NCI-H128 (cell line): ENCODE measurements around the gene TENM3.

Experiments used
- DNase-seq: peaks from one replicate; lab custom pipeline; 2025; ENCODE audit not compliant: unreplicated experiment; lab: John Stamatoyannopoulos, UW

TENM3 gene

GRCh38 chr4:182495645-182496385 lies 252.6 kb downstream of the TENM3 start:
- DNase-seq: no peak

DNA sequence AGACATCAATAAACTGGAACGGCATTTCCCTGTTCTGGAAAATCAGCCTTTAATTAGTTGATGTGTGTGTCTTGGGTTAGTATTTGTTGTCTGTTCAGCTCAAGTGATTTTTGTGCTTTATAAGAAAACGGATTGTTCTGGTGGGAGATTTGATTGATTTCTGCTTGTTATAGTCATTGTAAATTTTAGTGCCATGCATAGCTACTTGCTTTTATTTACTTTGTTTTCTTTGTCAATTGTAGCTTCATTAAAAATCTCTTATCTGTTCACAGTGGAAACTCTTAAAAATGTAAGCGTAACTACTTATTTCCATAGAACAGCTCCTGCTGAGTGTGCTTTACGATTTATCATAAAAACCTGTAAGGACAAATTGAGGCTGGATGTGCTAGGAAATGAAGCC lies 253.2 kb downstream of the TENM3 start:
- no peak for DNase-seq

- no peak for DNase-seq
These were observed 258.9 kb downstream of the TENM3 start for GRCh38 chr4:182502064-182502463.

- no peak for DNase-seq
These were observed 261.3 kb downstream of the TENM3 start for GRCh38 chr4:182504463-182504862.

DNA sequence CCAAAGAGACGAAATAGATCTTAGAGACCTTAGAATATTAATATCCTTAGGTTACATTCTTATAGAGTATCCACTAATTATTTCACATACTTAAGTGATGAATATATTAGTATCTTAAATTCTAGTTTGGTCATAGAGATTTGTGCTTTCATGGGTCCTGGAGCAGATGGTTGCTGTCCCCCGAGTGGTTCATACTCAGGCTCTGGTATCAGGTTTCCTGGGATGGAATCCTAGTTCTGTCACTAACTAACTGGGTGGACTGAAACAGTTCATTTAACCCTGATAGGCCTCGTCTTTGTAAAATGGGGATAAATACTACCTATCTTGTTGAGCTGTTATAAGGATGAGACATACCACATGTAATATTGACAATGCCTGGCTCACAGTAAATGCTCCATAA lies 264.6 kb downstream of the TENM3 start:
- no peak for DNase-seq

DNA sequence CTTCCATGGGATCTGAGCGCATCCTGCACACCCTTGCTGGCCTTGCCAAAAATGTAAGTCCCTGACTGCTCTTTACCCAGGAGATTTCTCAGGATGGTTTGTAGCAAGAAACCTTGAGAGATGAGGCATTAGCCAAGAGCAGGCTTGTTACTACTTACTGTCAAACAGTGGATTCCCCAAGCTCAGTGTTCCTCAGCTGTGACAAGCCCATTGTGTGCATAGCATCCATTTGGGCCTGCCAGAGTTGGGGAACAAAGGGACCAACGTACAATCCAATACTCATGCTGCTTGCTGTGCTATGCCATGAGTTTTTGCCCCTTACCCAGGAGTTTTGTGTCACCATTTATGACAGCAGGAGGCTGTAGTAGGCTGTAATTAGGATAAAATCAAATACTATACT lies 267.6 kb downstream of the TENM3 start:
- no peak for DNase-seq

DNA sequence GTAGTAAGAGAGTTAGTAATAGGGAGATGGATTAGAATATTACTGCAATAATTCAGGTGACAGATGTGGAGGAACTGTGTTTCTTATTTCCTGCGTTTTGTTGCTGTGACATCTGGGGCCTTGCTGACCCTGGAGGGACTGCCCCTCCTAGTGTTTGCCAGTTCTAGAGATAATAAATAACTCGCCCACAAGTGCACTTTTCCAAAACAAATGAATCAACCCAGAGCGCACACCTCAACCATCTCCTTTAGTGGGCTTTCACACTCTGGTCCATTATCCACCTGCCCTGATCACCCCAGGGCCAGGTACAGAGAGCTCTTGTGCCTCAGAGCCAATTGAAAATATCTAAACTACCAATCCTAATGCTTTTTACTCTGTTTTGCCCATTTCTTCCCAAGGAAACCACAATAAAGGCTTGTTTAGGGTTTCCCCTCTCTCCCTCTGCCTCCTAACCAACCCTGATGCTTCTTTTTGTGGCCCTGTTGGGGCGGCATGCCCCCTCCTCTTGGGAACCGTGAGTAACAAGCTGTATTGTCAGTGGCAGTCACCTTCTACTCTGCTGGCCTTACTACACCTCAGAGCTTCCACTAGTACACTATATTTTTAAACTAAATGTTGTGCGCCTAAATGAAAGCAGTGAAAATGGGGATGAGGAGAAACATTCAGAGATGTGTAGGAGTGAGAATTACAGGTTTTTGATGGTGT lies 270.5 kb downstream of the TENM3 start:
- no peak for DNase-seq

GRCh38 chr4:182518421-182518820 lies 275.2 kb downstream of the TENM3 start:
- DNase-seq: no peak

DNA sequence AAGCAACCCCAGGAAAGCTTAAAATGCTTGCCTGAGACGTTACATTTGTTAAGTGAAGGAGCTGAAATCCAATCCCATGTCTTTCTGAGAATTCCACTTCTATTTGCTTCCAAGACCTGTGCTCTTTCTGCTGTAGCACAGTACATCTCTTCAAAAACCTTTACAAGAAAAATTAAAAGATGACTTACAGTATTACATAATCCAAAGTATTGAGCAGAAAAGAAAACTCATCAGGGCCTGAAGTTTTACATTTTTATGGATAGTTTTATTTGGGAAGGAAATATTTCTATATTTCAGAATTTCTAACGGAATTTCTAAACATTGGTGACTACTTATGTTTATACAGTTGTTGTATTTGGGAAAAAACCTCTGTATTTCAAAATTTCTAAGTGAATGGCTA lies 276.3 kb downstream of the TENM3 start:
- DNase-seq: no peak

DNA sequence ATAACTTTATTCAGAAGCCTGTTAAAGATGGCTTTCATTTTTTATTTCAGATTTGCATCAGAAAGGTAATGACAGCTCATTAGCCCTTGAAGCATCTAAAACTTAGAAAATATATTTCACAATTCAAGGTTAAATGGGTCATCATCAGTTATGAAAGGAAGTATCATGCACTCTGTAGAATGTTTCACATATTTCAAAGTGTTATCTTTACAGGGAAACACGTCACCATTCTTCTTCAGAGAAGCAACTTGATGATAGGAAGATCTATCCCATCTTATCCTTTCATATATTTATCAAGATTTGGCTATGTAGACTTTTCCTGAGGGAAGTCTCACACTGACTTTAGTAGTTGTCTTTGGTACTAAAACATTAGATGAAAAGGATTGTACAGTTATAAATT lies 277.8 kb downstream of the TENM3 start:
- no peak for DNase-seq

GRCh38 chr4:182528819-182529218 lies 285.6 kb downstream of the TENM3 start:
- no peak for DNase-seq

DNA sequence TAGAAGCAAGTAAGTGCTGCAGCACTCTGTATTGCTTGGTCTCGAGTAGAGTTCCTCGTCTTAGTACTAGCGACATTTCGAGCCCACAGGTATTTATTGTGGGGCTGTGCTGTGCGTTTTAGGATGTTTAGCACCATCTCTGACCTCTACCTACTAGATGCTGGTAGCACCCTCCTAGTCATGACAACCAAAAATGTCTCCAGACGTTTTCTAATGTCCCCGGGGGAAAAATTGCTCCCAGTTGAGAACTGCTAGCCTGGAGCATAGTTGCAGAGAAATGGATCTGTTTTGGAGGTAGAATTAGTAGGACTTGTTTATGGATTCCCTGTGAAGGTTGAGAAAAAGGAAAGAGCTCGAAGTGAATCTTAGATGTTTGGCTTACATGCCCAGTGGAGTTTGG lies 287.2 kb downstream of the TENM3 start:
- no peak for DNase-seq

DNA sequence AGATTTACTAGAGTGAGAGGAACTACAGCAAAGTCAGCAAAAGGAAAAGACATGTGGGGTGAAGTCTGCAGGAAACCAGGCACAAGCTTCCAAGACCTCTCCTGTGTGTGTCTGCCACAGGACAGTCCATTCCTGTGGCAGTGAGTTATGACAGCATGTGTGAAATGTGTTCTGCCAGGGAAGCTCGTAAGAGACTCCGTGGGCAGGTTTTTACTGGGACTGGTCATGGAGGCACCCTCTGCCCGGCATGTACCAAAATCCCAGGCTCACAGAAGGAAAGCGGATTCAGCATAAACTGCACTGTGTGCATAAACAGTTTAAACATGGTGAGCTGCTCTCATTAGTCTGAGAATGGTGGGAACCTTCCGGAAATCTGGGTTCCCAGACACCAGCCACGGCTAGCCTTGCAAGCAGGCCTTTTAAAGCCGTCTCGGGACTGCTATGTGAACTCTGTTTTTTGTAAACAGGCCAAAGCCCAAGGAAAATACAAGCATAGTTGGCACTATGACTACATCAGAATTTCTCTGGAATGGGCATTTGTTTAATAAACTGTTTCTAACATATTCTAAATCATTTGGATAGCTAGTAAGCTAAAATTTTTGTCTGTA lies 288.5 kb downstream of the TENM3 start:
- DNase-seq: no peak

GRCh38 chr4:182532441-182532840 lies 289.2 kb downstream of the TENM3 start:
- DNase-seq: no peak

DNA sequence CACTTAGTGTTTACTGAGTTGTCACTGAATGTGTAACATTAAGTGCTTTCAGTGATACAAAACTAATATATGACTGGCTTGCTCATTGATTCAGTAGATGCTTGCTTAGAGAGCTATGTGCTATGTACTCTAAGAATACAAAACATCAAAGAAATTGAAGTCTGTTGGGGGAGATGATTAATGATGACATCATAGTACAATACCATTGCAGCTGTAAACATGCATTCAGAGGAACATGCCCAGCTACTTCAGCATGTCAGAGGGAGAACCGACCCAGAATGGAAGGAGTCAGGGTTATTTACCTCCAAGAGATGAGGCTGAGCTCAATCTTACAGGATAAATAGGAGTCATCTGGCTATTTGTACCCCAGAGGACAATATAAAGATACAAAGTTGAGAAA lies 290.8 kb downstream of the TENM3 start:
- no peak for DNase-seq

- no peak for DNase-seq
These were observed 293.1 kb downstream of the TENM3 start for GRCh38 chr4:182536221-182536811.

DNA sequence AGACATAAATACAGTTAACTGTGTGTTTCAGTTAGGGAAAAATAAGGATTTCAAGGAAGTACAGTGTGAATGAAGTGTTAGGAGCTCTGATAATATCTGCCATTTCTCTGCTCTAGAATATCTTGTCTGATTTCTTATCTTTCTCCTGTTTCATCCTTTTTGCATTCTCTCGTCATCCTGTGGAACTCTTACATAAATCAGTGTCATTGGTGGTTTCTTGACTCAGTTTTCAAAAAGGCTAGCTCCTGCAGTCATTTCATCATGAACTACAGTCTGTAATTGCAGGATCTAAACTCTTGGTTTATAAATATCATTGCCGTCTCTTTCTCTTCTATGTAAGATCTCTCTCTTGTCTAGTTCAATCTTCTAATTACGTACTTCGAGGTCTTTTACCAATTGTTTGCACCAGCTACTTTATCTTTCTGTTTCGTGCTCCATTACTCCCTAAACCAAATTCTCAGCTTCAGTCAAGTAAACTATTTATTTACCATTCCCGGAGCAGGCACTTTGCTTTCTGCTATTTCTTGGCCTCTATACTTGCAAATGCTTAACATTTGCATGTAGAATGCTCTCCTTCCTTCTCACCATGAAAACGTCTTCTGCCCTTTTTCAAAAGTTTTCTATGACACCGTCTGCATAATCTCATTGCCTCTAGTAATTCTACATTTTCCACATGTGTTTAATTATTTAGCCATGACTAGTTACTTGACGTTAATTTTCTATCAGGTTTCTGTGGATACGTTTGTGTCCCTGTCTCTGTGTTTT lies 294.0 kb downstream of the TENM3 start:
- DNase-seq: no peak

DNA sequence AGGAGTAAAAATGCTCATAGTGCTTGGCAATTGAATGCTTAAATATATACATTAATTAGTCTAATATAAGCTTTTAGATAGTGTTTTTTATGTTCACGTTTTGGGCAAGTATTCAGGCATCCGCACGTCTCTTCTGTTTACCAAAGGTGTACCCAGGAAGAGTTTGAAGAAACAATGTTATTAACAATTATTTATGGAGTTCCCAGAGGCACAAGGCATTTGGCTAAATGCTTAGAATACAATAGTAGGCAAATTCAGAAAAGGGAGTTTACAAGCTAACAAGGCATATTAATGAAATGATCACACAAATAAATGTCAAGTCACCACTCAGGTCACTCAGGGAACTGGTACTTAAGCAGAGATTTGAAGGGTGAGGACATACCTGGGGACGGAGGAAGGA lies 294.8 kb downstream of the TENM3 start:
- DNase-seq: no peak

DNA sequence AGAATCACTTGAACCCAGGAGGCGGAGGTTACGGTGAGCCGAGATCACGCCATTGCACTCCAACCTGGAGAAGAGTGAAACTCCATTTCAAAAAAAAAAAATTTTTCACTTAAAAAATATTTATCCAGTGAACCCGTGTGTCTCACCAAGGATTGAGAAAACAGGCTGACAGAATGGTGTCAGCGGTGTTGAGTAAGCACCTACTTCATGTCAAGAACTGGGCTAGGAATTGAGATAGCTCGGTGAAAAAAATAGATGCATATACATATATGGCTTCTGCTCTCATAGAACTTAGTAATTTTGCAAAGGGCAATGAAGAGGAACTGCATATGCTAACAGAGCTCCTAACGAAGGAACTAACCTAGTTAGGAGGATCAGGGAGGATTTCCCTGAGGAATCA lies 297.3 kb downstream of the TENM3 start:
- DNase-seq: no peak

GRCh38 chr4:182547435-182547834 lies 304.2 kb downstream of the TENM3 start:
- no peak for DNase-seq

GRCh38 chr4:182548156-182548555 lies 305.0 kb downstream of the TENM3 start:
- no peak for DNase-seq
